ENCODE results near the gene TSTD2. TPM values are rescaled to one million over a fixed set of nuclear protein-coding genes. Genes with fewer than 3 reads are reported as not detected.

TSTD2 gene
- total RNA-seq, 1 donor from 2014 or later: 16.3 TPM

- peak; percentile 74 to 87 for DNase-seq (ENCODE audit: low read depth in 2 of 2)
These were observed 68.6 kb downstream of the TSTD2 start for GRCh38 chr9:97564291-97565175.

- DNase-seq (ENCODE audit: low read depth in 2 of 2): peak; percentile 38 to 52
These were observed 69.6 kb downstream of the TSTD2 start for GRCh38 chr9:97563458-97564135.

- no peak for DNase-seq (ENCODE audit: low read depth in 2 of 2)
These were observed 70.6 kb downstream of the TSTD2 start for GRCh38 chr9:97562542-97562941.

DNA sequence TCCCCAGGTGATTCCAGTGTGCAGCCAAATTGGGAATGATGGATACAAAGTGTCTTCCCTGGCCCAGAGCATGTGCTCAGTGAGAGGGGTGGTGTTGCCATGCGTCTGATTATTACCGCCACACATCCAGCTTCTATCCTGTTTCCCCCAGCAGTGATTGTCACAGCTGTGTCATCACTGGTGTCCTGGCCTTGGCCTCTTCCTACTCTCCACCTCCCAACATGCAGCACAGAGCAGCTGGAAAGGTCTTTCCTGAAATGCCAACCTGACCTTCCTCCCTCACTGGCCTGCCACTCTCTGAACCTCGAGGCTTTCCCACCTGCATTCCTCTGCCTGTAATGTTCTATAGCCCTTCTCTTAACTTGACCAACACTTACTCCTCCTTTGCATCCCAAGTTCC is 71.7 kb downstream of the TSTD2 start:
- DNase-seq (ENCODE audit: low read depth in 2 of 2): peak in 1 of 2 donors; percentile 66

DNA sequence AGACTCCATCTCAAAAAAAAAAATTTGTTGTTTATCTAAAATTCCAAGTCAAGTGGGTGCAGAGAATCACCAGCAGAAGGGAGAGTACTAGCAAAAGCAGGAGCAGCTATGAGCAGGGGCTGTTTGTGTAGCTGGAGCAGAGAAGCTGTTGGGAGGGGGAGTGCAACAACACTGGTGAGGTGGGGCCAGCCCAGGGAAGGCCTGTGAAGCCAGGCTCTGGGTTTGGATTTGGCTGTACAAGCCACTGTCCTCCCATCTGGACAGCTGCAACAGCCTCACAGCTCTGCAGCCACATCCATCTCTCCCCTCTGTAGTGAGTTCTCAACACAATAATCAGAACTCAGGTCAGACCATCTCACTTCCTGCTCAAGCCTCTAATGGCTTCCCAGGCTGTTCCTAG is 72.3 kb downstream of the TSTD2 start:
- DNase-seq (ENCODE audit: low read depth in 2 of 2): peak in 1 of 2 donors; percentile 31

DNA sequence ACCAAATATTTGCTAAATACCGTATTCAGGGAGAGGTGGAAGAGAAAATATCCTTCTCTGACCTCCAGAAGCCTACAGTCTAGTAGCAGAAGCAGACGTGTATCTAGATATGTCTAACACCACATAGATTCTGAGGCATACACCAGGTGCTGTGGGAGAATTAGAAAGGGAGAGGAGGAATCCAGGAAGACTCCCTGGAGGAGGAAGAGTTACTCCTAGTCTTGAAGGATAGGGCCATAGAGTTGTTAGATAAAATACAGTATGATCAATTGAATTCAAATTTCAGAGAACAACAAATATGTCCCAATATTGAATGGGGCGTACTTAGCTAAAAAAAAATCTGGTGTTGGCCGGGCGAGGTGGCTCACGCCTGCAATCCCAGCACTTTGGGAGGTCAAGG is 73.0 kb downstream of the TSTD2 start:
- no peak for DNase-seq (ENCODE audit: low read depth in 2 of 2)

DNA sequence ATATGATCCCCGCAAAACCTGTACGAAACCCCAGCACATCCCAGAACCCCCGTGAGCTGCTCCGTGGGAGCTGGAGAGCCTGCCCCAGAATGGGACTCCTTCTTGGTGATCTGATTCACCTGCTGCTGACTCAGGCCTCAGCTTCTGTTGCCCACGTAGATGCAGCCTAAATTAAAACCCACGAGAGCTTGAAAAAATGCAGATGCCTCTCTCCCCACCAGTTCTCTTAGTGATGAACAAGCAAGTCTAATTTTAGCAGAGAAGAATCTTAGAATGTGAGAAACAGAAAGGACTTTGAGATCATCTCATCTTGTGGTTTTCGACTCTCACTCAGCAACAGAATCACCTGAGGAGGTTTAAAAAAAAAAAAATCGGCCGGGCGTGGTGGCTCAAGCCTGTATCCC is 74.1 kb downstream of the TSTD2 start:
- no peak for DNase-seq (ENCODE audit: low read depth in 2 of 2)

- no peak for DNase-seq (ENCODE audit: low read depth in 2 of 2)
These were observed 74.5 kb downstream of the TSTD2 start for GRCh38 chr9:97558701-97559101.

DNA sequence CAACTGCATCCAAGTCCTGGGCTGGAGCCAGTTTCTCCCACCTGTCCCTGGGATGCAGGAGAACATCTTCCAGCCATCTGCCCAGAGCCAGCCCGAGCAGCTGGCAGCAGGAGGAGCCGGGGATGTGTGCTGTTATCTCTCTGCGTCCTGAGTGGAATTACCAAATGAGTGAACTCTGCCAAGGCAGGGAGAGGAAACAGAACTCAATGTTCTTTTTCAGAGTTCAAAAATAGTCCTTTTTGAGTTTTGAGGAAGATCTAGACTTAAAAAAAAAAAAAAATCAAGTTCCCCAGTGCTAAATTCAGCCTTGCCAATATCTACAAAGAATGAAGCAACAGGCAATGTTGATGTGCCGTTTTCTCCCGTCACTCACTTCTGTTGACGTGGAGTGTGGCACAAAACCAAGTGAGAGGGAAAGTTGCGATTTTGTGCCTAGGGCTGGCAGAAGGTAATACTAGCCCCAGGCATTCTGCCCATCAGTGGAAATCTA is 75.5 kb downstream of the TSTD2 start:
- peak in 1 of 2 donors; percentile 81 for DNase-seq (ENCODE audit: low read depth in 2 of 2)

DNA sequence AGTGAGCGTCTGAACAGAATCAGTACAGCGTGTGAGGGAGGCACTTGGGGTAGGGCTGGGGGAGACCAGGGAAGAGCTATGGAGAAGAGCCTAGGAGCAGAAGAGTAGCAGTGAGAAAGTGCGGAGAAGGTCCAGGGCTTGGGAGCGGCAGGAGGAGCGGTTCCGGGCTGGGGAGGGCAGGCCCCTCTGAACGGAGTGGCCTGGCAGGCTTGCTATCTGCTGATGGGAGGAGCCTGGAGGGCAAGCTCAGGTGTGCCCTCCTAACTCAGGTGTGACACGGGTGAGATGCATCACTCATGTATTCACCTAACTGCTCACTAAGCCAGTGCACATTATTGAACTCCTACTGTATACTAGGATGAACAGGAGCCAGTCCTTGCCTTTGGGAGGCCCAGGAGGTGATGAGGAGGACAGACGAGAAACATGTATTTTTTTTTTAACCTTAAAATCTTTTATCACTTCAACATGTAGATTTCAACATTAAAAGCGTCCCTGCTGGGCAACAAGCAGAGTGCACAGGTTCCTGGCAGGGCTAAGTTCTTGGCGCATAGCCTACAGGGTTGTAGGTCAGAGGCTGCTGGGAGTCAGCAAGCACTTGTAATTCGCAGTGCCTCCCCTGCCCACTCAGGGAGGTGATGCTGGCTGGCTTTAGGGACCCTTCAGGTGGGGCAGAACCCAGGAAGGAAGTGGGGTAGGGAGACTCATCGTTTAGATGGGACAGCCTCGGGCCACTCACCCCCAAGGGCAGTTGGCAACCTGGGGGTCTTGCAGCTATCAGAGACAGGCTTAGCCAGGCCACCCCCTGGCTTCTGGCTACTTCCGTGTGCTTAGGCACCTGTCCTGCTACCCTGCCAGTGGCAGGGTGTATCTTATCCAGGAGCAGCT is 76.2 kb downstream of the TSTD2 start:
- DNase-seq (ENCODE audit: low read depth in 2 of 2): peak in 1 of 2 donors; percentile 67

GRCh38 chr9:97556036-97556720 is 77.0 kb downstream of the TSTD2 start:
- DNase-seq (ENCODE audit: low read depth in 2 of 2): no peak

DNA sequence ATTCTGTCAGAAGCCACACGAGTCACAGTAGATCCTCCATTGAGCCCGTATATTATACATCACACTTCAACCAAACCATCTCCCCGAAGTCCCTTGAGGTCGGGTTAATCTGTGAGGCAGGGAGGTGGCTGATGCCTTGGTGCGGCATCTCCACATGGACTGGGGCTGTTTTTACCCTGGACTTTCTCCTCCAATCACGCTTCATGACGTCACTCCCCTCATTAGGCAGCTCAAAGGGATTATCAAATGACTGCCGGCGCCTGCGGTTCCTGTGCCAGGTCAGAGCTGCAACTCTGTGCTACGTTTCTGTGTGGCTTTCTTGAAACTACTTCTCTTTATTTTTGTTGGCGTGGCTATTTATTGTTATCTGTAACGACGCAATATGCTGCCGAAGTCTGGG is 78.0 kb downstream of the TSTD2 start:
- peak in 1 of 2 donors; percentile 10 for DNase-seq (ENCODE audit: low read depth in 2 of 2)

GRCh38 chr9:97554566-97555075 is 78.5 kb downstream of the TSTD2 start:
- no peak for DNase-seq (ENCODE audit: low read depth in 2 of 2)

DNA sequence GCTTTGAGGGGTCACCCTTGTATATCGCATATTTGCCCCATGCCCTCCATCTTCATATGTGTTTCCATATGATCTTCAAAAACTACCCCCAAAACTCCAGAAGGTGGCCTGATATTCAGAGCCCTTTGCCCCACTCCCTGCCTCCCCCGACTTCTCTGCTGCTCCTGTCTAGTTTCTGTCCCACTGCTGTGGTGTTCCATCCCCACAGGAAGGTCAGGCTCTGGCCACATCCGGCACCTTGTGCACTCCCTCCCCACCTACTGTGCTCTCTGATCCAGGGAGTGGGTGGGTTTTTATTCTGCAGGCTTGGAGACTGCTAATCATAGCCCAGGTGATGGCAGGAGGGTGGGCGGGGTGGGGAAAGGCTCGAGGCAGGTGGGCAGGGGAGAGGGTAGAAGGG is 79.3 kb downstream of the TSTD2 start:
- DNase-seq (ENCODE audit: low read depth in 2 of 2): no peak

DNA sequence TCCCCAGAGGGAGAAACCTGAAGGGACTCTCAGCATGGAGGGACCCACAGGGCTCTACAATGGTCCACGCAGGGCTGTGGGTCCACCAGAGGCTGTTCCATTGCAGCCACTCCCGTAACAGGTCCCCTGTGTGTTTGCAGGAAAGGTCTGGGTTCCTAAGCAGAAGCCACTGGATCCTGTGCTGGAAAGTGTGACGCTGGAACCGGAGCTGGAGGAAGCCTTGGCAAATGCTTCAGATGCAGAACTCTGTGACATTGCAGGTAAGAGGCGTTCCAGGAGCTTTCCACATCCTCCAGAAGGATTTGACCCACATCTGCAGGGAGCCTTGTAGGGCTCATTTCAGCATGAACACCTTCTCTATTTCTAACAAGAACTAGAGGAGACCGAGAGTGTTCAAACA is 80.0 kb downstream of the TSTD2 start:
- DNase-seq (ENCODE audit: low read depth in 2 of 2): no peak

- no peak for DNase-seq (ENCODE audit: low read depth in 2 of 2)
These were observed 81.9 kb downstream of the TSTD2 start for GRCh38 chr9:97551308-97551707.

DNA sequence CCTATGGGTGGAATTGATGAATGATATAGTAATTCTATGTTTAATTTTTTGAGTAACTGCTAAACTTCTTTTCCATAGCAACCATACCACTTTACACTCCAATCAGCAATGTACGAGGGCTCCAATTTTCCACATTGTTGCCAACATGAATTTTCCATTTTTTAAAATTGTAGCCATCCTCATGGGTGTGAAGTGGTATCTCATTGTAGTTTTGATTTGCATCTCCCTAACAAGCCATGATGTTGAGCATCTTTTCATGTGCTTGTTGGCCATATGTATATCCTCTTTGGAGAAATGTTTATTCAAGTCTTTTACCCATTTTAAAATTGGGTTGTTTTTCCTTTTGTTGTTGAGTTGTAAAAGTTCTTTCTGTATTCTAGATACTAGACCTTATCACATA is 82.8 kb downstream of the TSTD2 start:
- no peak for DNase-seq (ENCODE audit: low read depth in 2 of 2)
